ENCODE data around the gene HAUS7.
A peak's percentile ranks its signal among the peaks of the same experiment; 100 is the strongest.
"Not testable (repeated sequence)": the region's sequence is repeated elsewhere in the genome, so short reads cannot be mapped to it uniquely, and the experiment has no call there.

HAUS7 gene

GRCh38 chrX:153408221-153408721 is 62.1 kb downstream of the HAUS7 start:
- DNase-seq (ENCODE audit: low read depth), result no peak

- no peak for DNase-seq (ENCODE audit: low read depth)
Observed at GRCh38 chrX:153407736-153408135, 62.6 kb downstream of the HAUS7 start.

GRCh38 chrX:153406903-153407302 is 63.5 kb downstream of the HAUS7 start:
- no peak for DNase-seq (ENCODE audit: low read depth)

DNA sequence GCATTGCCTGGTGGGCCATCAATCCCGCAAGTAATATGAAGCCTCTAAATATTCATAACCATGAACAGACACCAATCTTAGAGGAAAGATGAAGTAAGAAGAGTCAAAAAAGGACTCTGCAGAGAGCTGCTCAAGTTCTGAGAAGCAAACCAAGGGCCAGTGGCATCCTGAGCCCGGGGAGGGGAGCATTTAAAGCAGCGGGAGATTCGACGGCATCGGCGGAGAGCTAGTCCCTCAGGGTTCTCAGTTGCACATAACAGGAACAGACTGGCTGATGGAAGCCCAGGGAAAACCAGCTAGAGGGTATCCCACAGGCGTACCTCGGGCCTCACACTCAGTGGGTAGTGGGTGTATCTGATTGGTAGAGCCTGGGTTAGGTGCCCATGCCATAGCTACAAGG is 64.4 kb downstream of the HAUS7 start:
- no peak for DNase-seq (ENCODE audit: low read depth)

DNA sequence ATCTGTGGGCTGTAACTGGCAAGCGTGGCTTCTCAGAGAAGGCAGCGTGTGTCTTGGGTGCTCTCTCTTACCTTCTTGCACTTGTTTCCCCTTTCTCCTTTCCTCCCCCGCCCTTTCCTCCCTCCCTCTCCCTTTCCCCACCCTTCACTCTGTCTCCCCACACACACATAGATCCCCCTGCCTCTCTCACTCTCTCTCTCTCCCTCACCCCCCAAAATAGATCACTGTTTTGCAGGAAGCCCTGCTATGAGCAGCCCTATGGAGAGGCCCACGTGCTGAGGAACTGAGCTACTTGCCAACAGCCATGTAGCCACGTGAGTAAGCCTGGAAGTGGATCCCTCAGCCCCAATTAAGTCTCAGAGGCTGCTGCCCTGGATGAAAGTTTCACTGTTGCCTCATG is 65.0 kb downstream of the HAUS7 start:
- no peak for DNase-seq (ENCODE audit: low read depth)

DNA sequence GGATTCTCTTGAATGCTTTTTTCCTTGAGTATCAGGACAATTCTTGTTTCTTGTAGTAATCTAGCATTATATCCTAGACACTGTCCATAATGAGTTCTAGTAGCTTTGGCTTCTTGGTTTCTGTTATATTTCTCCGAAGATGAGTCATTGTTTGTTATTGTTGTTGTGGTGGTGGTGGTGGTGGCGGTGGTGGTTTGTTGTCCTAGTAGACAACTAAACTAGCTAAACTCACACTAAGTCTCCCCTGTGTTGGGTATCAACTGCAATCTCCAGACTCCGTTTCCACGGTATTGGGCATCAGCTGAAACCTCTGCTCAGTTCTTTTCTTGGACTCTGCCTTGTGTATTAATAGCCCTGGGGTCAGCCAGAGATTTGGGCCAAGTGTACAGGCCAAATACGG is 66.0 kb downstream of the HAUS7 start:
- not testable (repeated sequence) for DNase-seq (ENCODE audit: low read depth)

DNA sequence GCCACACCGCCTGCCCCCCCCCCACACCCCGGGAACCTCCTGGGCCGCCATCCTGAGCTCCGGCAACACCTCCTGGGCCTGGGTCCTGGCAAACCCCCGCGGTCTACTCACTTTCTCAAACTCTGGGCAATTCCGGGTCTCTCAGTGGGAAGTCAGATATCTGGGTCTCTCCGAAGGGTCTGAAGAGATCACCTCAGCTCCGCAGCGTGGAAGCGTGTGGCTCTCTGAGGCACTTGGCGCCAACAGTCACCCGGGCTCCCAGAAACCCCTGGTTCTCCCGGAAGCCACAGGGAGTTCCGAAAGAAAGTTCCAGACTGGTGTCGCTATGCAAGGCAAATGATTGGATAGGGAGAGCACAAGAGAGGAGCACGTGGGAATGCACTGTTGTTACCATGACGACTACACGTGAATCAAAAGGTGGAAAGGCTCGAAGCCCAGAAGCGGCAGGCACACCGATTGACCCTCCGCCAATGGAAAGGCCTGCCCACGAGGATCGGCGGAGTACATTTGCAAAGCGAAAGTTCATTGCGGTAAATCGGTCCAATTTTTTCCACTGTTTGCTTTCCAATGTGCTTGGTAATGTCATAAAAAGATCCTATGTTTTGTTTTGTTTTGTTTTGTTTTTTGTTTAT is 69.1 kb downstream of the HAUS7 start, which contains the start of gene PNMA6E:
Gene PNMA6E, minus strand, starts transcription at position 218 of the 632 bp plus-strand sequence. CDS start 2,501 bp downstream, outside the sequence.
- no peak for DNase-seq (ENCODE audit: low read depth)

DNA sequence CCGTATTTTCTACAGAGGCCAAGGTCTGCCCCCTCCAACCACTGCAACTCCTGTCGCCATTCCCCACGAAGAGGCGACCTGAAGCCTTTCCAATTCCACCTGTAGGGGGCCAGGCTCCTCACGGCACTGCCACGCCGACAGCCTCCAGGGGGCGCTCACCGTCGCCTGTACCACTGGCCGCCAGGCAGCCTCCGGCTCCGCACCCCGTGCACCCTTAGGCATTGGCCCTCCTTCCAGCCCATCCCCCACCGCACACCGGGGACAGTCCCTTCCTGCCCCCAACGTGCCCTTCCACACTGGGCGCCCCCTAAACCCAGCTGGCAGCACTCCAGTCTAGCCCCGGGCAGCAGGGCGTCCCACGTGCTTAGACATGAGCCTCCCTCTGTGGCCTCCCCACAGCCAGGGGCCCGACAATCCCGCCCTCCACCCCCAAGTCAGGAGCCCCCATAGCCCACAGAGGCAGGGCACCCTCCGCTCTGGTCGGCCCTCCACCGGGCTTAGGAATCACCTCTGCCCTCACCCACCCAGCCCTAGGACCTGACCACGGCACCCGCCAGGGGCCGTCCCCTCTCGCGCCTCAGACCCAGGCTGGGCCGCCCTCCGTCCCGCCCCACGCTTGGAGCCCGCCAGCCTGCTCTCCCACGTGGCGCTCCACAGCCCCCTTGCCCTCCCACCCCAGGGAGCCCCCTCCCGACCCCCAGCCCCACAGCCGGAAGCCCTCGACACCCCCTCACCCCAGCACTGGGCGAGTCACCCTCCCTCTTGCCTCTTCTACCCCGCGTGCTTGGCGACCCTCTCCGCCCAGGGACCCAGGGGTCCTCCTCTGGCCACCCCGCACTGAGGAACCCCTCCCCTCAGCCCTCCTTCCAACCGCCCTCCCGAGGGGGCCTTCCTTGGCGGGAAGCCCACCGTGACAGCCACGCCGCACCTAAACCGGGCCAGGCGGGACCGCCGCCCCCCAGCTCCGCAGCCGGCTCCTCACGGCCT is 69.9 kb downstream of the HAUS7 start:
- DNase-seq (ENCODE audit: low read depth), result peak; percentile 34

DNA sequence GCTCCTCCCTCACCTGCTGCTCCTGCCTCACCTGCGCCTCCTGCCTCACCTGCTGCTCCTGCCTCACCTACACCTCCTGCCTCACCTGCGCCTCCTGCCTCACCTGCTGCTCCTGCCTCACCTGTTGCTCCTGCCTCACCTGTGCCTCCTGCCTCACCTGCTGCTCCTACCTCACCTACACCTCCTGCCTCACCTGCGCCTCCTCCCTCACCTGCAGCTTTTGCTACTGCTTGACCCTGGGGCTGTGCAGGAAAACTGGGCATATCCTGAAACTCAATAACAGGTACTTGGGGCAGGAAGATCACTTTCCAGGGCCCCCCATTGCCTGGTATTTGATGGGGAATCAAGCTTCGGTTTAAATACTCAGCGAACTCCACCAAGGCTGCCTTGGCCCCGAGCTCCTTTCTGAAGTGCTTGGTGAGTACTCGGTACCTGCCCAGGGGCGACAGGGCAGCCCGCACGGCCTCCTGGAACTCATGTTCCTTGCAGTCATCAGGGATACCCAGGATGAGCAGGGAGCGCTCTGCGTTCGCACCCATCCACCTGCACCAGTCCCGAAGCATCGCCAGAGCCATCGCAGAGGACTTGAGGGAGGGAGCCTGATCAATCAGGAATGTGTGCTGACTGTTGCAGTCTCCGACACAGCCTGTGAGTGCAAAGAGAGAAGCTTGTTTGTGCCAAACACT is 72.0 kb downstream of the HAUS7 start:
- no peak for DNase-seq (ENCODE audit: low read depth)

Data from ELR (cell line).